Lung microvascular endothelial cell (primary cell): ENCODE results near the gene CIAO2B. TPM values are rescaled to one million over a fixed set of nuclear protein-coding genes. Genes with fewer than 3 reads are reported as not detected.

ENCODE experiments used
- DNase-seq, 2 donors: peaks; one replicate each; pipeline versions ENCODE4 v3.0.0 to v3.0.0-alpha.2; 2010; ENCODE audit warnings: low read depth in 2 of 2
- total RNA-seq: library from RNA; depleted of rRNA; stranded (reverse); fragments of >200 nt; gene quantifications from 2 replicates; pipeline ENCODE4 v1.2.1, GENCODE V29; 2014

Gene CIAO2B
- total RNA-seq, 1 donor from 2014 or later: 176 TPM

GRCh38 chr16:66920924-66921680, 13.1 kb downstream of the CIAO2B start:
- no peak for DNase-seq

- no peak for DNase-seq
These were observed 14.0 kb downstream of the CIAO2B start for GRCh38 chr16:66920299-66920590.

- DNase-seq: no peak
These were observed 14.5 kb downstream of the CIAO2B start for GRCh38 chr16:66919569-66920298.

DNA sequence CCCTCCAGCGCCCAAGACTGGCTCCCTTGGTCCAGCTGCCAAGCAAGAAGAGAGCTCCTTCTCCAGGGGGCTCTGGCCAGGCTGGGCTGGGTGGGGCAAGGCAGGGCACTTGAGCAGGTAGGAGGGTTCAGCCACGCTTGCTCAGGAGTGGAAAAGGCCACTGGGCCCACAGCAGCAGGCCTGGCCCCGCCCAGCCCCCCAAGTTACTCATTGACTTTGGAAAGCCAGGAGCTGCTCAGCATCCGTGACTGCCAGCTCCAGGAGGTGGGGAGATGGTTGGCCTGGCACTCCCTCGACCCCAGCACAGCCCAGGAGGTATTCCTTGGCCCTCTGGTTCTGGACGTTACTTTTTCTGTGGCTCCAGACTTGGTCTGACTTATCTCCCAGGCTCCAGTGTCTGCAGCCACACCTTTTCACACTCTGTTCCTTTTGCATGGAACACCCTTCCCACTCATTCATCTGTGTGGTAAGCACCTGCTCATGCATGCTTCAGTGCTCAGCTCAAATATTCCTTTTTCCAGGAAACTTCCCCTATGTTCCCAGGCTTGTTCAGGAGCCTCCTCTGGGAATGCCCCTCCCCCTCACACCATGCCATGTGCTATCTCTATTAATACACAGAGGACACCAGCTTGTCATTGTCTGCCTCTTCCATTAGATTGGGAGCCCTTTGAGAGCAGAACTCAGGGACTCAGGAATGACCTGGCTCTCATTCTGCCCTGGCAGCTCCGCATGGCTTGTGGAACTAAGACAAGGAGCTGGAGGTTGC, 15.2 kb downstream of the CIAO2B start, which contains the start of gene CDH16:
Gene CDH16, minus strand, starts transcription at position 83 of the 766 bp plus-strand sequence. CDS start 820 bp downstream, outside the sequence.
- DNase-seq: no peak

GRCh38 chr16:66918355-66918754, 15.8 kb downstream of the CIAO2B start:
- no peak for DNase-seq

- DNase-seq: no peak
These were observed 16.5 kb downstream of the CIAO2B start for GRCh38 chr16:66917741-66918140.

DNA sequence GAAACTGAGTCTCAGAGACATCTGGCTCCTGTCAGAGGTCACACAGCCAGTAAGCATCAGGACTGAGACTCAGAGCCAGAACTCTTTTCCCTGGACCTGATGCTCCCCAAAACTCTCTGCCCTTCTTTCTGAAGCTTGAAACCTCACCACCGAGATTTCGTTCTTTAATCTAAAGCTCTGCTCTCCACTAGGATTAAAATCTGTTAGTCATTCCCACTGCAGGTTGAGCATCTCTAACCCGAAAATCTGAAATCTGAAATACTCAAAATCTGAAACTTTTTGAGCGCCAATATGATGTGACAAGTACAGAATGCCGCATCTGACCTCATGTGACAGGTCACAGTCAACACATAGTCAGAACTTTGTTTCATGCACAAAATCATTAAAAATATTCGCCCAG, 17.7 kb downstream of the CIAO2B start:
- no peak for DNase-seq

GRCh38 chr16:66915041-66915440, 19.2 kb downstream of the CIAO2B start:
- no peak for DNase-seq

DNA sequence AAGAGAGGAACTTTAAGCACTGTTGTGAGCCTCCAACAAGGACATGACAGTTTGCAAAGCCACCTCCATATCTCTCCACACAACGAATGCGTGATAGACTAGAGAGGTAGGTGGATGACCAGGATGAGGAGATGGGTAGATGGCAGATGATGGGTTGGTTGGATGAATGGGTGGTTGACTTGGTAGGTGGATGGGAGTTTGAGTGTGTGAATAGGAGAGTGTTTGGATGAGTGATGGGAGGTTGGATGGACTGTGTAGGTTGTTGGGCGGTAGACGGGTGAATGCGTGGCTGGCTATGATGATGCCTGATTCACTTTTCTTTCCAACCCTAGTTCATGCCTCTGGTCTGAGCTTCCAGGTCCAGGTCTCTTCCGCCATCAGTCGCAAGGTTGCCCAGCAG, 19.7 kb downstream of the CIAO2B start:
- no peak for DNase-seq

DNA sequence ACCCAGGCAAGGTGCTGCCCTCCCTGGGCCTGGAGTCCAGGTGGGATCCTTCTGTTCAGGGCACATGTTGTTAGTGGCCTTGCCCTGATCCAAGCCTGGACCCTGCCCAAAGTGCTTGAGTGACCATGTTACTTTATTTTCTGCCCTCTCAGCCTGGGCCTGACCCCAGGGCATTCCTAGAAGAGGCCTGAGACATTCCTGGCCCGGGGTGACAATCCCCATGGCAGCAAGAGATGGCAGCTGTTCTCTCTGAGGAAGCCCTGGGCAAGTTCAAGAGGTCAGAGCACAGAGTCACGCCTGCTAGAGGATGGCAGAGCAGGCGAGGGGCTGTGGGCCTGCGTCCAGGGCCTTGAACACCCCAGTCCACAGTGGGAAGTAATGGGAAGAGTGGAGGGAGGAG, 20.5 kb downstream of the CIAO2B start:
- no peak for DNase-seq

GRCh38 chr16:66913081-66913480, 21.1 kb downstream of the CIAO2B start:
- DNase-seq: no peak

GRCh38 chr16:66911801-66912200, 22.4 kb downstream of the CIAO2B start:
- no peak for DNase-seq

DNA sequence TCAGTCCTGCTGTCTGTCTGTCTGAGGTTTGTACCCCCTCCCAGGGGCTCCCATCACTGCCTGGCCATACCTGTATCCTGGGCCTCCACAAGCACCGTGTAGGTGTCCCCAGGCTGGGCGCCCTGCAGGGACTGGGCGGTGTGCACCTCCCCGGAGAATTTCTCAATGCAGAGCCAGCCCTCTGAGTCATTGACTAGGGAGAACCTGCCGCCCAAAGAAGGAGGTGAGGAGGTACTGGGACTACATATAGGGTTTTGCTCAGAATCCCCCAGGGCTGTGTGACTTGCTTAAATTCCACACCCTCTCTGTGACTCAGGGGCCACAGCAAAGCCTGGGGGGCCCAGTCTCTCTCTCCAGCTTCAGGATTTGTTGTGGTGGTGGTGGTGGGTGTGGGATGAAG, 23.1 kb downstream of the CIAO2B start:
- no peak for DNase-seq

DNA sequence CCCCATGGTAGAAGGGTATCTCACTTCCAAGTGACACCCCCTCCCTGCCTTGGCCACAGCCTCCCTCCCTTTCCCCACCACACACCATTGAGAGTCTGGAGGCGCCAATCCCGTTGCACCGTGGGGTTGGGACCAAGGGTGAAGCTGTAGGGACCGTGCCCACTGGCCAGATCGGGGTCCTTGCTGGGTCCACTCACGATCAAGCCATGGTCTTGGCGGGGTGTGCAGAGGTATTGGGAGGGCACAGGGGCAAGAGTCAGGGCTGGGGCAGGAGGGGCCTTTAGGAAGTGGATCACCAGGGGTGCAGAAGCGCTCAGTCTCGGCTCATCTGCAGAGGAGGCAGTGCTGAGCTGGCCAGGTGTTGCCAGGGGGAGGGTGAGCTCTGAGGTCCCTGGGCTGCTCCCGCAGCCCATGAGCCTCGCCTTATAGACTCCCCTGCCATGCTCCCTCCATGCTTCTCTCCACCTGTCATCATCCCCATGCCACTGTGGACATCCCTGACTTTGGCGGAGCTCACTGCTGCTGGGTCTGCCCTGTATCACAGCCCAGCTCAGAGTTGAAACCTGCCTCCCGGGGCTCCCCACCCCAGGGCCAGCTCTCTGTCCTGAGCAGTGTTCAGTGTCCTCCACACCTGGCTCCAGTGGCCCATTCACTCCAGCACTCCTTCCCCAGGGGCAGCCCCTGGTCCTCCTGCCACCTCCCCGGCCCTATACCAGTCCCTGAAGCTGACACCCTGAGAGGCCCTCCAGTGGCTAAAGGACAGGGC, 23.8 kb downstream of the CIAO2B start:
- no peak for DNase-seq

DNA sequence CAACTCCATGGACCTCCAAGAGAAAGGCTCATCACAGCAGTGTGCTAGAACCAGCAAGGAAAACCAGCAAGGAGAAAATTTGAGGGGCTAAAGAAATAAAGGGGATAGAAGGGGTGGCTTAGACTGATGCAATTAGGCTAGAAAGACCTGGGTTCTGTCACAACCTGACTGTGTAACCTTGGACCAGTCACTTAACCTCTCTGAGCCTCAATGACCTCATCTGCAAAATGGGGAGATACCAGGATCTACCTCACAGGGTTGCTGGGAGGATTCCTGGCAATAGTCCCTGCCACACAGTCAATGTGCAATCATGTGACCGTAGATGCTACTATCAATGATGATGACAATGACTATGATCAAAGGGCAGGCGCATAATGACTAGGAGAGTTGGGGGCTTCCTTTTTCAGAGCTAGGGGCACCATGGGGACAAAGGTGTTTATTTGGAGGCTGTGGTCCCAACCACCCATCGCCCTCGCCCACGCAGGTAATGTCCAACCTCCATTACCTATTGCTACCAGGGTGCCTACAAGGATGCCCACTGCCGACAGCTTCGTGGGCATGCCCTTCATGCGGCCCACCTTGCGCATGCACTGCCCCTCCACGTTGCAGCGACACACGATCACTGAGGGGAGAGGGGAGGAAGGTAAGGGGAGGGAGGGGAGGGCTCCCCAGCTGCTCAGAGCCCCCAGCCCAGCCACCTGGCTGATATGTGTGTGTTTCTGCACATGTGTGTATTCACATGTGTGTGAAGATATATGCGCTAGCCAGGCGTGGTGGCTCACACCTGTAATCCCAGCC, 25.2 kb downstream of the CIAO2B start:
- DNase-seq: no peak

DNA sequence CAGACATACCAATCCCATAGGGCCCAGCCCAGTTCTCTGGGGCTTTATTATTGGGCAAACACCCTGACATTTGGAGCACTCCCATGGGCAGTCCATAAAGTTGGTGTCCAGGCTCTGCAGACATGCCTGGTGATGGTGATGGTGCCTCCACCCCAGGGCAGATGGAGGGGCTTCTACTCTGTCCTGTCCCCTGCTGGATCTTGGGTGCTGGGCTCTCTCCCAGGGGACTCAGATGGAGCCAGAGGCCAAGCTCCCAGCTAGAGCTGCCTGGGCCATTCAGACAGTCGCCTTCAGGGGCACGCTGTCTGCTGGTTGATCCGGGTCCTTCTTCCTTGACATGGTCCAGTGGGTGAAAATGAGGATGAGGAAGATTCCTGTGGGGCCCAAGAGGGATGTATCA, 26.1 kb downstream of the CIAO2B start:
- DNase-seq: no peak

- DNase-seq: no peak
These were observed 27.0 kb downstream of the CIAO2B start for GRCh38 chr16:66906916-66907836.

- no peak for DNase-seq
These were observed 28.3 kb downstream of the CIAO2B start for GRCh38 chr16:66905633-66906539.
